Transverse colon (tissue), 4 donors: Measurements from ENCODE around the gene RAB36. TPM values are rescaled to one million over a fixed set of nuclear protein-coding genes. Genes with fewer than 3 reads are reported as not detected.

ENCODE experiments used
- DNase-seq: peaks from one replicate; pipeline ENCODE4 v3.0.0-alpha.2; 2019
- H3K27ac ChIP-seq, 4 donors: fragments of 200-600 bp; sonication (generic); 2 replicates each; pipeline ENCODE4 v1.5.1; 2016 to 2018; ENCODE audit warnings: inconsistent platforms in 4 of 4
- H3K27me3 ChIP-seq: fragments of 200-600 bp; sonication (generic); 2 replicates; pipeline ENCODE4 v1.5.1; 2017; ENCODE audit warnings: inconsistent platforms
- H3K36me3 ChIP-seq, 4 donors: fragments of 200-600 bp; sonication (generic); 2 replicates each; pipeline ENCODE4 v1.5.1; 2017 to 2019; ENCODE audit warnings: inconsistent platforms in 4 of 4
- H3K4me1 ChIP-seq, 4 donors: fragments of 200-600 bp; sonication (generic); 2 replicates each; pipeline ENCODE4 v1.5.1; 2017 to 2020; ENCODE audit warnings: inconsistent platforms in 4 of 4
- H3K4me3 ChIP-seq, 4 donors: fragments of 200-600 bp; sonication (generic); 1 replicate in 1 of 4; 2 replicates in 3 of 4; pipeline versions ENCODE4 v1.5.1 to v1.6.1; 2017 to 2019; ENCODE audit warnings: inconsistent platforms in 4 of 4
- H3K9me3 ChIP-seq, 2 donors: fragments of 200-600 bp; sonication (generic); 2 replicates each; pipeline ENCODE4 v1.5.1; 2017 to 2019; ENCODE audit warnings: inconsistent platforms in 2 of 2
- EP300 ChIP-seq: sonication (generic); formaldehyde crosslinking; IDR thresholded peaks from one replicate; pipeline ENCODE4 v1.6.1; 2017; ENCODE audit warnings: antibody characterized with exemption, low read depth
- POLR2A ChIP-seq: fragments of 450-650 bp; IDR thresholded peaks from one replicate; pipeline ENCODE4 v1.6.1; 2016; ENCODE audit warnings: antibody characterized with exemption, mild to moderate bottlenecking, moderate library complexity
- POLR2AphosphoS5 ChIP-seq, 3 donors: sonication (generic); formaldehyde crosslinking; IDR thresholded peaks; one replicate each; pipeline ENCODE4 v1.6.1; 2016; ENCODE audit warnings: antibody characterized with exemption in 3 of 3
- WGBS, 2 donors: methylation state at CpG; one replicate each; pipeline ENCODE4 v1.1.5; 2018; ENCODE audit warnings: low coverage in 1 of 2; 5-methylcytosine and 5-hydroxymethylcytosine counted together
- in situ Hi-C, 4 donors: fragments of 200-750 bp; cut with MboI; loops; one replicate each; pipeline versions ENCODE4 v1.15.0 to v1.15.1; 2017; ENCODE audit warnings: low sequenced_read_pairs in 3 of 4, low pct_ligation_motif_present in 1 of 4, low pct_unique_long_range_greater_than_20kb in 1 of 4
- intact Hi-C: fragments of 100-400 bp; cut with DNase I; formaldehyde crosslinking; loops from one replicate; pipeline ENCODE4 v1.15.1; 2023; ENCODE audit warnings: low total_unique reads
- total RNA-seq, 4 donors: library from RNA; depleted of rRNA; stranded (reverse); fragments of >200 nt; gene quantifications; one replicate each; pipeline ENCODE4 v1.1.0, GENCODE V29; 2016
- TF ChIP-seq, protein P1 (sequence below), 5 experiments: fragments of 200-600 bp in 3 of 5; fragments of 450-650 bp in 2 of 5; sonication (generic) in 3 of 5; IDR thresholded peaks; 1 replicate in 2 of 5; 2 replicates in 3 of 5; pipeline ENCODE4 v1.5.1; 2016 to 2017; ENCODE audit warnings: antibody characterized with exemption in 5 of 5, inconsistent platforms in 3 of 5, mild to moderate bottlenecking in 2 of 5, moderate library complexity in 1 of 5

RAB36 gene
- total RNA-seq, 4 donors from 2014 or later, result 0.37 to 1.1 (median 0.82) TPM; not detected in 1

DNA sequence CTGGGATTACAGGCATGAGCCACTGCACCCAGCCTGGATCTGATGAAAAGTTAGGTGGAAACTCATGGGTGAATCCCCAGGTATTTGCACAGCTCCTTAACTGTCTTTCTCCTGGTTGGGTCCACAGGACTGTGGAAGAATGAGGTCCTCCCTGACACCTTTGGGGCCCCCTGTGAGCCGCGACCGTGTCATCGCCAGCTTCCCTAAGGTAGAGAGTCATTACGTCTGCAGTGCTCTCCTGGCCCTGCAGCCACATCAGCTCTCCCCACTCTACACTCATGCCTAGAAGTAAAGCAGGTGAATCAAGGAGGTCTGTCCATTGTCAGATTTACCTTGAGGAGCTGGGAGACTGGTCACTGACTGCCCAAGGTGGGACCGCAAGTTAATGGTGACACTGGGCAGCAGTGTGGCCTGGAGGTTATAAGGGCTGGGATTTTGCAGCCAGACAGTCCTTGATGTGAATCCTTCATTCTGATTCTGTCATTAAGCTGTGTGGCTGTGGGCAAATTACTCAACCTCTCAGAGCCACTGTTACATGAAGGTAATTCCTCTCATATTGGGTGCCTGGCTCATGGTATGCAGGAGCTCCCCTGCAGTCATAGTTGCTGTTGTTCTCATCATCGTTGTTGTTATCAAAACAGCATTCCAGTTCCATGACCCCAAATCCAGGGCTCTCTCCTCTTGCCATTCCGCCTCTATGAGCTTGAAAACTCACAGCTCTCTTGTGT, 1.4 kb downstream of the RAB36 start:
- WGBS, 2 donors, result 73 to 91% methylated on average over 2 to 8 of the region's 8 CpGs
- intact Hi-C loops, result no loop called here
- H3K27ac ChIP-seq, result peak overlapping the region in 1 of 4 donors; percentile 71
- TF ChIP-seq EP300 (no peak), POLR2A (no peak), POLR2AphosphoS5 (IDR thresholded peaks at IDR 0.05) (no peak)
- TF ChIP-seq, protein P1, sequence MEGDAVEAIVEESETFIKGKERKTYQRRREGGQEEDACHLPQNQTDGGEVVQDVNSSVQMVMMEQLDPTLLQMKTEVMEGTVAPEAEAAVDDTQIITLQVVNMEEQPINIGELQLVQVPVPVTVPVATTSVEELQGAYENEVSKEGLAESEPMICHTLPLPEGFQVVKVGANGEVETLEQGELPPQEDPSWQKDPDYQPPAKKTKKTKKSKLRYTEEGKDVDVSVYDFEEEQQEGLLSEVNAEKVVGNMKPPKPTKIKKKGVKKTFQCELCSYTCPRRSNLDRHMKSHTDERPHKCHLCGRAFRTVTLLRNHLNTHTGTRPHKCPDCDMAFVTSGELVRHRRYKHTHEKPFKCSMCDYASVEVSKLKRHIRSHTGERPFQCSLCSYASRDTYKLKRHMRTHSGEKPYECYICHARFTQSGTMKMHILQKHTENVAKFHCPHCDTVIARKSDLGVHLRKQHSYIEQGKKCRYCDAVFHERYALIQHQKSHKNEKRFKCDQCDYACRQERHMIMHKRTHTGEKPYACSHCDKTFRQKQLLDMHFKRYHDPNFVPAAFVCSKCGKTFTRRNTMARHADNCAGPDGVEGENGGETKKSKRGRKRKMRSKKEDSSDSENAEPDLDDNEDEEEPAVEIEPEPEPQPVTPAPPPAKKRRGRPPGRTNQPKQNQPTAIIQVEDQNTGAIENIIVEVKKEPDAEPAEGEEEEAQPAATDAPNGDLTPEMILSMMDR (IDR thresholded peaks at IDR 0.05), result no peak
- no peak overlapping the region for H3K4me3 ChIP-seq
- in situ Hi-C loops, result no loop called here
- DNase-seq, result no peak
- no peaks in the 10 kb centered on the region for H3K27me3 ChIP-seq
- no peaks in the 10 kb centered on the region for H3K36me3 ChIP-seq
- H3K9me3 ChIP-seq, result no peaks in the 10 kb centered on the region
- peaks cover 13 to 41% (median 28%) of the 10 kb centered on the region in 4 donors for H3K4me1 ChIP-seq

DNA sequence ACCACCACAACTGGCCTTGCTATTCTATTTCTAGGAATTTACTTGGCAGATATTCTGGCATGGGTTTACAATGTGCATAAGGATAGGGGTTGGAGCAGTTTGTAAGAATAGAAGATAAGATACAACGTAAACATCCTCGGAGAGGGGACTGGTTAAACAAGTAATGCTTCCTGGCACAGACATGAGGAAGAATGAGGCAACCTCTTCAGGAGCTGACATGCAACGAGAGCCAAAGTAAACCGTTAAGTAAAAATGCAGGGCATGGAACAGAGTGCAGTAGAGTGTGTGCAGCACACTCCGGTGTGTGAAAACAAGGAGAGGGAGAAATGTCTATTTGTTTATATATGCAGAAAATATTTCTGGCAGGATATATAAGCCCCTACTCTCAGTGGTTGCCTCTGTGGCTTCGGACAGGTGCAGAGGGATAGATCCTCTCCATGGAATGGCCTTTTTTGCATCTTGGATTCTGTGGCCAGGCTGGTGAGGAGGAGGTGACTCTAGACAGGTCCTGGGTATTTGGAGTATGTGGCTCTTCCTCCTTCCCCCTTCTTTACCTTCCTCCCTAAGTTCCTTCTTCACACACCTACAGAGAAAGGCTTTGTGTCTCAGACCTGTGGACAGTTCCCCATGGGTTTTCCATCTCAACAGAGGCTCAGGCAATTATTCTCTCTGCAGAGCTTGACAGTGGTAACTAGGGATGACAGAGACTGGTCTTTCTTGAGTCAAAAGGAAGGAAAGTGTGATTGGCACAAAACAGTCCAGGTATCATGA, 2.5 kb downstream of the RAB36 start:
- H3K9me3 ChIP-seq, result no peaks in the 10 kb centered on the region
- H3K36me3 ChIP-seq, result no peaks in the 10 kb centered on the region
- in situ Hi-C loops, result no loop called here
- TF ChIP-seq EP300, result no peak
- TF ChIP-seq, protein P1 (IDR thresholded peaks at IDR 0.05), result no peak
- TF ChIP-seq POLR2A, result no peak
- no peak for TF ChIP-seq POLR2AphosphoS5 (IDR thresholded peaks at IDR 0.05)
- DNase-seq, result no peak
- H3K4me3 ChIP-seq, result no peak overlapping the region
- 19 to 28% methylated on average over 6 of the region's 6 CpGs for WGBS, 2 donors
- H3K27me3 ChIP-seq, result no peaks in the 10 kb centered on the region
- H3K4me1 ChIP-seq, result peaks cover 6 to 31% (median 18%) of the 10 kb centered on the region in 4 donors
- intact Hi-C loops, result no loop called here
- no peak overlapping the region for H3K27ac ChIP-seq

DNA sequence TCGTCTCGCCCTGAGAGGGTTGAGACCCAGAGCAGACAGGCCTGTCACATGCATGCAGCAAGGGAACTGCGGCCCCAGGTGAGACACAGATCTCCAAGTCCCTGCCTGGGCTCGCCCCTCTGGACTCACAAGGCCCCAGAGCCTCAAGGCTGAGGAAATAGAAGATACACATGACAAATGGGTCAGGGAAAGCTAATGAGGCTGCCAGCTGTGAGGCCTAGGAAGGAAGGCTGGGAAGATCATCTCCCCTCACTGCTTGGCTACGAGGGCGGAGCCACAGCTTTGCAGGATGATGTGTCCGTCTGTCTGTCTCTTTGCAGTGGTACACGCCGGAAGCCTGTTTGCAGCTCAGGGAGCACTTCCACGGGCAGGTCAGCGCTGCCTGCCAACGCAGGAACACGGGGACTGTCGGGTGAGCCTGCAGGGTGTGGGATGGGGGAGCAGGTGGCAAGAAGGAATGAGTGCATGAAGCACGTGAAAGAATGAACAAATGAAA, 4.5 kb downstream of the RAB36 start:
- intact Hi-C loops, result no loop called here
- no peak overlapping the region for H3K4me3 ChIP-seq
- TF ChIP-seq POLR2AphosphoS5 (IDR thresholded peaks at IDR 0.05) (no peak), EP300 (no peak), POLR2A (no peak)
- TF ChIP-seq, protein P1 (IDR thresholded peaks at IDR 0.05), result no peak
- in situ Hi-C loops, result loop anchor here in 1 of 4 donors (25.0 kb wide), 1 partner anchor 238 kb away; no protein-coding TSS in a partner anchor
- H3K9me3 ChIP-seq, result no peaks in the 10 kb centered on the region
- H3K27ac ChIP-seq, result no peak overlapping the region
- no peaks in the 10 kb centered on the region for H3K27me3 ChIP-seq
- 86 to 90% methylated on average over 1 to 15 of the region's 15 CpGs for WGBS, 2 donors
- no peaks in the 10 kb centered on the region for H3K36me3 ChIP-seq
- peaks cover 5 to 21% (median 11%) of the 10 kb centered on the region in 4 donors for H3K4me1 ChIP-seq
- no peak for DNase-seq

DNA sequence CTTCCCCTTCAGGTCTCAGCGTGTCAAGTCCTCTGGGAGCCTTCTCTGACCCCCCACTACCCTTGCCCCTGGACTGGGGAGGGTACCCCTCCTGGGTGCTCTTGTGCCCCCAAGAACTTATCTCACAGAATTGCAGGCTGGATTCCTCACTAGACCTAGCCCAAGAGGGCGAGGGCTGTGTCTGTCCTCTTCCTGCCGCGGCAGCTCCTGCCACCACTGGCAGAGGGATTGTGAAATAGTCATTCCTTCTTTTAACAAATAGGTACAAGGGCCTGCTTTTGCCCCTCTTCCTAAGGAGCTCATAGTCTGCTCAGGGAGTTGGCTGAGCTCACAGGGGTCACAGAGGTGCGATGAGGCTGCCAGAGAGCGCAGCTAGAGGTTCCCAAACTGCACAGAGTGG, 5.5 kb downstream of the RAB36 start:
- intact Hi-C loops, result no loop called here
- in situ Hi-C loops, result loop anchor here in 1 of 4 donors (25.0 kb wide), 1 partner anchor 237 kb away; no protein-coding TSS in a partner anchor
- H3K27me3 ChIP-seq, result no peaks in the 10 kb centered on the region
- no peaks in the 10 kb centered on the region for H3K36me3 ChIP-seq
- no peaks in the 10 kb centered on the region for H3K9me3 ChIP-seq
- no peak overlapping the region for H3K27ac ChIP-seq
- TF ChIP-seq POLR2AphosphoS5 (IDR thresholded peaks at IDR 0.05), result no peak
- no peak for TF ChIP-seq POLR2A
- TF ChIP-seq, protein P1 (IDR thresholded peaks at IDR 0.05), result no peak
- no peak for TF ChIP-seq EP300
- peaks cover 1 to 13% (median 3%) of the 10 kb centered on the region in 4 donors for H3K4me1 ChIP-seq
- WGBS, 2 donors, result 93 to 100% methylated on average over 1 to 6 of the region's 6 CpGs
- H3K4me3 ChIP-seq, result no peak overlapping the region
- no peak for DNase-seq
